Measurements from ENCODE around the gene GOLT1A.
"Not testable (repeated sequence)": the region's sequence is repeated elsewhere in the genome, so short reads cannot be mapped to it uniquely, and the experiment has no call there.

Gene GOLT1A

DNA sequence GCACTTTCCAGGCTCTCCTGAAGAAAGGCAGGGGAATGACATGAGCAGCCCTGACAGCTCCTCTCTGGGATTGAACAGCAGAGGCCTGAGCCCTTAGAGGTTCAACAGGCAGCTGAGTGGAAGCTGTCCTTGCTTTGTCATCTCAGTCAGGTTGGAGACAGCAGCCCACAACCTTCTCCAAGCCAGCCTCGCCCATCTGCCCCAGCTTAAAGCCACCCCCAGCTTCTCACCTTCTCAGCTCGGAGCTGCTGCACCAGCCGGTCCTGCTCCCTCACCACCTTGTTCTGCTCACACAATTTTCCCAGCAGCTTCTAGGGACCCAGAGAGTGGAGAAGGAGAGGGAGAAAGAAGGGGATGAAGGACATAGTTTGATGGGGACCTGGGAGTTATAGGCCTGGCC, 35.2 kb upstream of the GOLT1A start:
- DNase-seq: no peak

DNA sequence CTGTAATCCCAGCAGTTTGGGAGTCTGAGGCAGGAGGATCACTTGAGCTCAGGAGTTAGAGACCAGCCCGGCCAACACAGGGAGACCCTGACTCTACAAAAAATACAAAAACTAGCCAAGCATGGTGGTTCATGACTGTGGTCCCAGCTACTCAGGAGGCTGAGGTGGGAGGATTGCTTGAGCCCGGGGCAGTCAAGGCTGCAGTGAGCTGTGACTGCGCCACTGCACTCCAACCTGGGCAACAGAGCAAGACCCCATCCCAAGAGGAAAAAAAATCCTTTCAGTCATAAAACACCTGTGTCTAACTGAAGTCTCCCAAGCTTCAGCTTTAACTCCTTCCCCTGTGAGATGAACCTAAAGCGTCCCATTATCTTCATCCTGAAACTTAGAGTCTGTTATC, 33.1 kb upstream of the GOLT1A start:
- no peak for DNase-seq

DNA sequence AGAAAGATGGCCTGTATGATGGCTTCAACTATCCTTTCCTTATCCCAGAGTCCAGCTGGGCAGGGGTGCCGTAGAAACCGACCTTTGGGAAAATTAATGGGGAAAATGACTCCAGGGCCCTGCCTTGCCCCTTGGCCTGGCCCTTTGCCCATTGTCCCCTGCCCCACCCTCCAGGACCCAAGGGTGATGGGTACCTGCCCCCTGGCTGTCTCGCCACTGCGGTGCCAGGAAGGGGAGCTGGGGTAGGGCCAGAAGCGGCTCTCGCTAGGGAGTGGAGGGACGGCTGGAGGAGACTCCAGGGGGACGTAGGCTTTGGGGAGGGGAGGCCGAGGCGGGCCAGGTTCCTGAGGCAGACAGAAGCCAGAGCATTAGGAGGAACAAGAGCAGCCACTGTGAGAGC, 29.1 kb upstream of the GOLT1A start:
- no peak for DNase-seq

DNA sequence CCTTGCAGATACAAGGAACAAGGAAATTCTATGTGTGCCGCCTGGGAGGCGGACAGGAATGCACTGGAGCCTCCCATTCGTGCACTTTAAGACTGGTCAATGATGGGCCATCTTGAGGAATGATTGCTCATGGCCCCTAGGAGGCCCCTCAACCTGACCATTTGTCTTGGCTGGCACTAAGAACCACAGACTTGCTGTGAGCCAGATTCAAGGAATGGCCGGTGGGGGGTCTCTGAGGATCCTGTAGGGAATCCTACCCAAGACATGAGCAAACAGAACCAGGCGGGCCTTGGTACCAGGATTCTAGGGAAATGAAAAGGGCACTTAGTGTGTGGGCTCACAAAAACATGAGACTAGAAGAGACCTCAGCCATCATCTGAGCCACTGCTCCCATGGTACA, 28.1 kb upstream of the GOLT1A start:
- DNase-seq: no peak

DNA sequence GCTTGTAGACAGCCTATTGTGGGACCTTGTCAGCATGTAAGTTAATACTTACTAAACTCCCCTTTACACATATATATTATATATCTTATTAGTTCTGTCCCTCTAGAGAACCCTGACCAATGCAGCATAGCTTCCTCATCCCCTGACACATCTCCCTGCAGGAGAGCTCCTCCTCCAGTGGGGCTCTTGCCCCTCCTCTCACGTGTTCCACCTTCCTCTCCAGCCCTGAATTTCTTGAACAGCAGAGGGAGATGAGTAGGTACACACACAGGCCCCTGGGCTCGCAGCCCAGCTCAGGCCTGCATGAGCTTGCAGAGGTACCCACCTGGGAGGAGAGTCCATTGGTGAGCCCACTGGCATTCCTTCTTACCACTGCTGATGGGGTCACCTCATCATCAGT, 27.3 kb upstream of the GOLT1A start:
- no peak for DNase-seq

DNA sequence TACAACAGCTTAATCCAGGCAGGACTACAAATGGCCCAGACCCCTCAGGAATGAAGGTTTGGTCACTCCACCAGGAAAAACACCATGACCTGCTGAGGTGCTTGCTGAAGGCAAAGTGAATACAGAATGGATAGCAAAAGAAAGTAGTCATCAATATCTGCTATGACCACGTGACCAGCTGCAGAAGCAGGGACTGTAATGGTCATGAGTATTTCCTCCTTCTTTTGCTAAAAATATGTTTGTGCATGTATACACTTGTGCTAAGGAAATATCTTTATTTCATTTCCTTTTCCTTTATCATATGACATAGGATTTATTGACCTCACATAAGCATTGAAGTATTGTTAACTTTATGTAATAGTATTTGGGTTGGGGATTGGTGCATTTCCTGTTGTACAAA, 26.4 kb upstream of the GOLT1A start:
- no peak for DNase-seq

DNA sequence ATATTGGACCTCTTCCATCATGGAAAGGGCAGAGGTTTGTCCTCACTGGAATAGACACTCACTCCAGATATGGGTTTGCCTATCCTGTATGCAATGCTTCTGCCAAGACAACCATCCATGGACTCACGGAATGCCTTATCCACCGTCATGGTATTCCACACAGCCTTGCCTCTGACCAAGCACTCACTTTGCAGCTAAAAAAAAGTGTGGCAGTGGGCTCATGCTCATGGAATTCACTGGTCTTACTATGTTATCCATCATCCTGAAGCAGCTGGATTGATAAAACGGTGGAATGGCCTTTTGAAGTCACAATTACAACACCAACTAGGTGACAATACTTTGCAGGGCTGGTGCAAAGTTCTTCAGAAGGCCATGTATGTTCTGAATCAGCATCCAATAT, 25.6 kb upstream of the GOLT1A start:
- DNase-seq: not testable (repeated sequence)

DNA sequence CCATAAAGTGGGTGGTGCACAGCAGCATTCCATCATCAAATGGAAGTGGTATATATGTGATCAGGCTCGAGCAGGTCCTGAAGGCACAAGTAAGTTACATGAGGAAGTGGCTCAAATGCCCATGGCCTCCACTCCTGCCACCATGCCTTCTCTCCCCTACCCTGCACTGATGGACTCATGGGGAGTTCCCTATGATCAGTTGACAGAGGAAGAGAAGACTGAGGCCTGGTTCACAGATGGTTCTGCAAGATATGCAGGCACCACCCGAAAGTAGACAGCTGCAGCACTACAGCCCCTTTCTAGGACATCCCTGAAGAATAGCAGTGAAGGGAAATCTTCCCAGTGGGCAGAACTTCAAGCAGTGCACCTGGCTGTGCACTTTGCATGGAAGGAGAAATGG, 24.7 kb upstream of the GOLT1A start:
- not testable (repeated sequence) for DNase-seq

DNA sequence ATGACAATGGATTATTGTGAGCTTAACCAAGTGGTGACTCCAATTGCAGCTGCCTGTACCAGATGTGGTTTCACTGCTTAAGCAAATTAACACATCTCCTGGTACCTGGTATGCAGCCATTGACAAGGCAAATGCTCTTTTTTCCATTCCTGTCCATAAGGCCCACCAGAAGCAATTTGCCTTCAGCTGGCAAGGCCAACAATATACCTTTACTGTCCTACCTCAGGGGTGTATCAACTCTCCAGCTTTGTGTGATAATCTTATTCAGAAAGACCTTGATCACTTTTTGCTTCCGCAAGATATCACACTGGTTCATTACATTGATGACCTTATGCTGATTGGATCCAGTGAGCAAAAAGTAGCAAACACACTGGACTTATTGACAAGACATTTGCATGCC, 23.7 kb upstream of the GOLT1A start:
- not testable (repeated sequence) for DNase-seq

DNA sequence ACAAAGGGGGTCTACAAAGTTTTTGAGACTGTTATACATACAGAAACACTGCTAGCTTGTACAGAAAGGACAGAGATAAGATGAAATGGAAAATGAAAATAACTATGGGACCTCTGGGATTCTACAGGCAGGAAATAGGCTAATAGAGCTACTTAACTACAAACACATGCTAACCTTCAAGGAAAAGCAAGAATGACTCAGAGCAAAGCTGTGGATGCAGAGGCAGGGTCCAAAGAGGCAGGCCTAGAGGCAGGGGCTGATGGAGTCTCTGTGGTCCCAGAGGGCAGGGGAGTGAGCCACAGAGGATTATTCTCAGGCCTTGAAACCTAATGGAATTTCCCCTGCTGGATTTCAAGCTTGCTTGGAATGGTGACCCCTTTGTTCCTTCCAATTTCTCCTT, 18.7 kb upstream of the GOLT1A start:
- no peak for DNase-seq

DNA sequence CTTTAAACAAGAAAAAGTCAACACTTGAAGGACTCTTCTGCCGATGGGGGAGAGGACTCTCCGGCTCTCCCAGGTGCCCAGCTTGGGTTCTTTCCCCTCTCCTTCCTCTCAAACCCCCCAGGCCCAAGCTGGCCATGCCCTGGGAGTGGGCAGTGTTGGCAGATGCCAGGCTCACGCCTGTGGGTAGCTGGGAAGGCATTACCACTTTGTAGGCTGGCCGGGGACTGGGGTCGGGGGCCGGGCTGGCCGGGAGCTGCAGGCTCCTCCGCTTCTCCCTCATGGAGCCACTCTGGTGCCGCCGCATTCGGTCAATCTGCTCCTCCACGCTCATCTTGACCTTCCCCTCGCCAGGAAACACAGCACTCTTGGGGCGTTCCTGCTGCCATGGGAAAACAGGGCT, 16.4 kb upstream of the GOLT1A start:
- DNase-seq: no peak

DNA sequence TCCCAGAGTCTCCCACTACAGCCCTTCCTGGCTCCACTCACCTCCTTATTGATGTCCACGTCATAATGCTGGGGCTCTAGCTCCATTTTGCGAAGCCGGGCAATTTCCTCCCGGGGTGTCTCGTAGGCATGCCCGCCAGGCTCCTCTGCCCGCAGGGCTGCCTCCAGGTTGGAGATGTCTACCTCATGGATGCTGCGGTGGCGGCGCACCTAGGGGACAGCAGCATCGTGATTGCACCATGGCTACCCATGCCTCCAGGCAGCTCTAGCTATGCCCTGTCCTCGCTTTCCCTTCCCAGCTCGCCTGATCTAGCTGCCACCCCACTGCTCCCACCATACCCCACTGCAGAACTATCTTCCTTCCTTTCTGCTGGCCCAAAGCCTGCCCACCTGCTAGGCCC, 15.1 kb upstream of the GOLT1A start:
- DNase-seq: no peak

DNA sequence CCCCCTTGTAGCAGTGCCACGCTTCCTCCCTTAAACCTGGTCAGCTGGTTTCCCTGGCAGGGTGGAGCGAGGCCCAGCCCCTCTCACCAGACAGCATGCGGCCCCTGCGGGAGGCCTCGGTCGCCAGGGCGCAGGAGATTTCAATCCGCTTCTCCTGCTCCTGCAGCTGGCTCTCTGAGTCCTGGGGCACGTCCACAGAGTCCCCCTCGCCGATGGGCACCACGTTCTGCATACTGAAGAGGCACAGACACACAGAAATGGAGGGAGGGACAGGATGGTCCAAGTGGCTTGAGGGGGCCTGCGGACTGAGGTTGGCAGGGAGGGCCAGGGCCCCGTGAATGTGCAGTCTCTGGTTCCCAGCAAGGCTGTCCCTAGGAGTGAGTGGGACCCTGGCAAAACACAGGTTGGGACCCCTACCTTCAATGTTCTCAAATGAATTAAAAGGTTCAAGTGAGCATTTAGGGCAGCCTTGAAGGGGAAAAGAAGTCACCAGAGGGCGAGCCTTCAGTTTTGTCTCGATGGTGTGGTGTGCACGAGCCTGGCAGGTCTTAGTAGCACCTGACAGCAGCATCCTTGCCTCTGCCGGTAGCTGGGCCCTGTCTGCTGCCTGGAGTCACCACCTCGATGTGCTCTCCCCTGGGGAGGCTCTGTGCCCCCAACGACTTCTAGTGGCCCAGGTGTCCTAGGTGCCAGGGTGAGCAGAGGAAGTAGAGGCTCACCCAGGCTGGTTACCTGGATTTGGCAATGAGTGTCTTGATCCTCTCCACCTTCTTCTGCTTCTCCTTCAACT, 14.4 kb upstream of the GOLT1A start:
- DNase-seq: no peak

DNA sequence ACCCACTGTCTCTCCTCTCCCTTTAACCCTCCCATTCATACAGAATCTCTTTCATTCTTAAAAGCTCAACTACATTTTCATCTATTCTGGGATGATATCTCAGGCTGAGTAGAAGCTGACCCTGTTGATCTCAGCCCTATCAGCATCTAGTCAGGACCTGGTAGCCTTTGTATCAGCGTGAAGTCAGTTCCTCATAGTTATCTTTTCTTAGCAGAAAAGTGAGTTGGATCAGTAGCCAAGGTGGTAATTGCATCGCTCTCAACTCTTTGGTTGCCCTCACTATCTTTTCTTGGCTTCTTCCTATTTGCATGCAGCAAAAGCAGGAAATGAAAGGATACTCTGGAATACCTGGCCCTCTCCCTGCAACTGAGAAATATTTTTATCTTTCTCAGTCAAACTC, 13.6 kb upstream of the GOLT1A start:
- DNase-seq: no peak

DNA sequence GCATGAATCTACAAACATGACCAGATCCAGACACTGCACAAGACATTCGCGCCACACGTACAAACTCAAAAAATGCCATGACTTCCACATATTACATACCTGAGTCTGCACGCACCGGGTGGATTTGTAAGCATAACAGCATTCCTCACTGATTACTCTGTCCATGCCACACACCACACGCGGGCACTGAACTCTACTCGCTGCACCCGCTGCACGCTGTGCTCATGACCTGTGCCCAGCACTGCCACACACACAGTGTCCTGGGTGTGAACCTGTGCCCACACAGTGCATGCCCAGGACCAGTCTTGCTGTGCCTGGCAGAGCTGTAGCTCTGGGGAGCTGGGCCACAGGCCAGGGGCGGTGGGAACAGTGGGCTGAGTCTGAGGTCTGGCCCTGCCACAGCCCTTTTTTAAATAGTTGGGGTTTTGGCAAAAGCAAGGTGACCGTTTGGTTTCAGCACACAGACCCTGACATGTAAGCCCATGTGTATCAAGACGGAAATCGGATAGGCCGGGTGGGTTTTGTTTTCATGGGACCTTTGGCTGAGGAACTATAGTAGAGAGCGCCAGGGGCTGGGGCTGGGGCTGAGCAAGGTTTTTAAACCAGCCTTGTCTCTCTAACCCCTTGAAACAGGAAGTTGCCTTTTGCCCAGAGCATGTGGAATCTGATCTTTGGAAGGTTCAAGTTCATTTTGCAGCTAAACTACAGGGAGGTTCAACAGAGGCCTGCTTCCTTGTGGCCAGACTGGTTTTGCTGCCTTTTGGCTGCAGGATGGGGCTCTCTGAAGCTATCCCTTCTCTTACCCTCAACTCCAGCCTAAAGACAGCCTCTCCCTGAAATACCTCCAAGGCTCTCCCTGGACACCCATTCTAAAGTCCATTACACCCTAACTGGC, 12.3 kb upstream of the GOLT1A start:
- DNase-seq: no peak

DNA sequence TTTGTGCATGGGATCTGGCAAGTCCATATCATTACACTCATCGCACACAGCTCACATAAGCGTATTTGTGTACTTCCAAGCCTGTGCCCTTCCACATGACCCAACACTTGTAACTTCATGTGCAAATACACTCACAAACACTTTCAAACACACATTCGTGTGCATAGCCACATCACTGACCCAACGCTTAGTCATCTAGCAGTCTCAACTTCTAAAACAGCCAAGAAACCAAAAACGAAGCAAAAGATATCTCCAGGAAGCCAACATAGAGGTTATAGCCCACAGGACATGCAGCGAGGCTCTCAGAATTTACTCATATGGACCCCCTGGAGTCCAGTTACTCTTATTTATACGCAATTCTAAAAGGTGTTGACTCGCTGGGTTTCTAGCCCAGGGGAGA, 10.9 kb upstream of the GOLT1A start:
- no peak for DNase-seq

DNA sequence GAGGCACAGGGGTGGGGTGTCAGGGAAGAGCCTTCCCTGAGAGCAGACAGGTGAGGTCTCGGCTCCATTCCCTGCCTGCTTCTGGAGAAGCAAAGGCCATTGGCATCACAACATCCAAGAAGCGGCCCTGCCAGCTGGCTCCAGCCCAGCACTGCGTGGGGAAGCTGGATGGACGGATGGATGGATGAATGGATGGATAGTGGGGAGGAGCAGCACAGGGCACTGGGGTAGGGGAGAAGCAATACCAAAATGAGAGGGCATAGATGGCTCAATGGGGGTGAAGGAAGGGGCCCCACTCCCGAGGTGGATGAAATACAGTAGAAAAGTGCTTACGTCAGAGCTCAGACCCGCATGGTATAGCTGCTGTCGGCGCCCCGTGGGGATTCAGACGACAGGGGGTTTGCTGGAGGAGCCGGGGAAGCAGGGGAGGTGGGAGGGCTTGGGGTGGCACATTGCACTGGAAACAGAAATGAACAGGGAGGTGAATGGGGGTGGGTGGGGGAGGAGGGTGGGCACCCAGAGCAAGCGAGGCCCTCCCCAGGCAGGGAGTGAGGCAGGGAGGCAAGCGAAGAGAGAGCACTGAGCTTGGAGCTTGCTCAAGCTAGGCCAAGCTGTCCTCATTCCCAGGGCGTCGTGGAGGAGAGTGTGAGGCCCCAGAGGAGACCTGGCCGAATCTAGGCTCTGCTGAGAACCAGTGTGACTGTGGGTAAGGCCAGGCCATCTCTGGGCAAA, 9.5 kb upstream of the GOLT1A start:
- no peak for DNase-seq

DNA sequence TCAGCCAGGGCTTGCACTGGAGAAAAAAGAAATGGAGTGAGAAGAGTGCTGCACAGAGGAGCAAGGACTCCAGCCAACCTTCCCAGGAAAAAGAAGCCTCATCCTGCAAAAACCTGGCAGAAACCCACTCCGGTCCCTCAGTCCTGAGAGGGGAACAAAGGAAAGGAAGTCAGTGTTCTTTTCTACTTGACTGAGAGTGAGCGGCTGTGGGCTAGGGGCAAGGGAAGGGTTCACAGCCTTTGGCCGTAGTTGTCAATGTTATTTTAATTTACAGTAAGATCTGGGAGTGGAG, 8.9 kb upstream of the GOLT1A start:
- DNase-seq: no peak

DNA sequence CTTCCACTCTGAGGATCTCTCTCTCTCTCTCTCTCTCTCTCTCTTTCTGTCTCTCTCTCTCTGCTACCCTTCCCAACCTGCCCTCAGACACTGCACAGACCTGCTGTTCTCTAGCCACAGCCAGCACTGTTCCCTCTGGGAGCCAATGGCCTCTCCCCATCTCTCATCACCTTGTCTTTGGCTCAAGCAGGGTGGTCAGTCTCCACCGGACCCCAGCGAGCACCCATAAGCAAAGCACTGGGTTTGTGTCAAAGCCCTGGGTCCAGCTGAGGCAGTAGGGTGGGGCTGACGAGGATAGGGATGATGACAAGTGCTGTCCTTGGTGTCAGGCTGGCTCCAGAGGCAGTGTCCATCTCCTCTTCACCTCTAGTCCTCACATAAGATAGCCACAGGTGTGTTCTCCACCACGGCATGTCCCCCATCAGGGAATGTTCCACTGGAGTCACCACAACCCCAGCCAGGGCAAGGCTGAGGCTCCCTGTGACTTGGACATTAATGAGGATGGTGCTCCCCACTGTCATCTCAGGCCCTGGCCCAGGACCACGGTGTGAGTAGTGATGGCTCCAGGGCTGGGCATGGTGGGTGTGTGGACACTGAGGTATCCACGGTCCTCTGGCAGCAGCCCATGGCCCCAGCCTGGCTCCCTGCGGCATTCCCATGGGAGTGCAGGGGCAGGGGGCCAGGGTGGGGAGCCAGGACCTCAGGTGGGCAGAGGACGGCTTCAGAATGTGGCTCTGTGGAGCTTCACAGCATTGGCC, 8.4 kb upstream of the GOLT1A start:
- DNase-seq: no peak

DNA sequence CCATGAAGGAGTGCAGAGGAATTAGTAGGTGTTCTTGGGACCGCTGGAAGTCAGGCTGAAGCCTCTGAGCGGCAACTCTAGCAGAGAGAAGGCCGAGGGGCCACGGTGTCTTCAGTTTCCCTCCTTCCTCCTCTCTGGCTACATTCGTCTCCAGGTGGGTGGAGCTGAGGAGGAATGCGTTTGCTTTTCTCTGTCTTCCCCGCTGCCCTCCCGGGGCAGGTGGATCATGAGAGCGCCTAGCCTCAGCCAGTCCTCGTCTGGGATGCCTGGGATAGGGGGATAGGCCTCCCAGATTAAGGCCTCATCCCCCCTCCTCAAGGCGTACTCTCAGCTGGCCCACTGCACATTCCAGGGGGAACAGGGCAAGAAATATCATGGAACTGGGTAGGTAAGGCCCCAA, 7.5 kb upstream of the GOLT1A start:
- no peak for DNase-seq

DNA sequence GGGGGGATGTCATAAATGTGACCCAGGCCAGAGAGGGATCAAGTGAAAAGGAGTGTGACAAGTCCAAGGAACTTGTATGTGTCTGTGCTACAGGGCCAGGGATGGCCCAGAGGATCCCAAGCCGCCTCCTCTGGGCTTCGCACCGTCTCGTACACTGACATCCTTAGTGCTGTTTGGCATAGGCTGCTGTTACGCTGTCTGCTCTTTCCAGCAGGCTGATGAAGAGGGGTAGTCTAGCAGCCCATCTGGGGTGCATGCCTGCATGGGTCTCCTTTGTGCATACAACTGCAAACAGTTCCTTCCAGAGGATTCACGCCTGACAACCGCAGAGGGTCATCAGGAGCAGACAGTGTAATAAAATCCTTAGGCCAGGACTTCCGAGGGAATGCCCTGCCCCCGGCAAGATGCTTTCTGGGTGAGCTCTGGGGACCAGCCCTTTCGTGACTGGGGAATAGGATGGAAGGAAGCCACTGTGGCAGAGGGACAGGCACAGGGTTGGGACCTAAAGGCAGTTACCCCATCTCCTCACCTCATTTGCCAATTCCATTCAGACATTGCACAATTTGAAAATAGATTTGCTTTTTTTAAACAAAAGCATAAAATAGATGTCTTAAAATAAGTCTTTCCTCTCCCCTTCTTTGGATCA, 6.3 kb upstream of the GOLT1A start:
- DNase-seq: no peak

DNA sequence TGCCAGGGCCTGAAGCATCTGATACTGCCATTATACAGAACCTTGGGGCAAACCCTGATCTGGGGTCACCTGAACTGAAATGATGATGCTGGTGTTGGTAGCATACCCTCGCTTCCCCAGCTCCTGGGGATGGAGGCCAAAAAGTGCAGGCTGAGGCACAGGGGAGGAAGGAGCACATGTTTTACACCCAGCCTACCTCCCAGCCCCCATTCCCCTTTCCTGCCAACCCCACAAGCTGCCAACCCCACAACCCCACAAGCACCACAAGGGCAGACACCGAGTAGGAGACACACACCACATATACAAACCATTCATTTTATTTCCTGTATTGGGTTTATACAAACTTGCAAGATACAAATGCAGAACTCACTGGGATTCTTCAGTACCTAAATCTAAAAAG, 4.8 kb upstream of the GOLT1A start:
- no peak for DNase-seq

DNA sequence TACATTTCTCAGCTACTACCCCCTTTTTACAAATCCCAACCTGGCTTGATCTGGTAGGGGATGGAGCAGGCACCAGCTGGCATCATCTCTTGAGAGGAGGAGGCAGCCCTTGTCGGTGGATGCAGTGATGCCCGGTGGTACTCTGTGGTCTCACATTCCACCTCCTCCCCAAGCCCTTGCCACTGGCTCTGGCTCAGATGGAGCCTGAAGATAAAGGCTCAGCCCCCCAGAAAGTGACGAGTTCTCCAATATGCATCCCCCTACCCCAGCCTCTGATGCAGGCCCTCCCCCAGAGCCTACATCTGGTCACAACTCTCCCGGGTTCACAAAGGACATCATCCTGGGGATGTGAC, 3.8 kb upstream of the GOLT1A start:
- no peak for DNase-seq
